Astrocyte of the cerebellum (primary cell): ENCODE measurements around the gene OSBPL1A.
"Not testable (repeated sequence)": the region's sequence is repeated elsewhere in the genome, so short reads cannot be mapped to it uniquely, and the experiment has no call there.

Experiments
- DNase-seq: peaks from one replicate; pipeline ENCODE4 v3.0.0-alpha.2; 2011; ENCODE audit warnings: low read depth
- H3K4me3 ChIP-seq: 2 replicates; pipeline ENCODE4 v1.5.1; 2011; ENCODE audit warnings: mild to moderate bottlenecking, low read depth, low read length, moderate library complexity
- in situ Hi-C: cut with HindIII; loops from 2 replicates; pipeline ENCODE4 v1.10.0; 2017; ENCODE audit warnings: low sequenced_read_pairs
- TF ChIP-seq, protein P1 (sequence below): IDR thresholded peaks from 2 replicates; pipeline ENCODE4 v1.5.1; 2012; ENCODE audit warnings: low read length, low read depth, moderate library complexity, mild to moderate bottlenecking; ENCODE audit errors: missing control alignments

The OSBPL1A gene

DNA sequence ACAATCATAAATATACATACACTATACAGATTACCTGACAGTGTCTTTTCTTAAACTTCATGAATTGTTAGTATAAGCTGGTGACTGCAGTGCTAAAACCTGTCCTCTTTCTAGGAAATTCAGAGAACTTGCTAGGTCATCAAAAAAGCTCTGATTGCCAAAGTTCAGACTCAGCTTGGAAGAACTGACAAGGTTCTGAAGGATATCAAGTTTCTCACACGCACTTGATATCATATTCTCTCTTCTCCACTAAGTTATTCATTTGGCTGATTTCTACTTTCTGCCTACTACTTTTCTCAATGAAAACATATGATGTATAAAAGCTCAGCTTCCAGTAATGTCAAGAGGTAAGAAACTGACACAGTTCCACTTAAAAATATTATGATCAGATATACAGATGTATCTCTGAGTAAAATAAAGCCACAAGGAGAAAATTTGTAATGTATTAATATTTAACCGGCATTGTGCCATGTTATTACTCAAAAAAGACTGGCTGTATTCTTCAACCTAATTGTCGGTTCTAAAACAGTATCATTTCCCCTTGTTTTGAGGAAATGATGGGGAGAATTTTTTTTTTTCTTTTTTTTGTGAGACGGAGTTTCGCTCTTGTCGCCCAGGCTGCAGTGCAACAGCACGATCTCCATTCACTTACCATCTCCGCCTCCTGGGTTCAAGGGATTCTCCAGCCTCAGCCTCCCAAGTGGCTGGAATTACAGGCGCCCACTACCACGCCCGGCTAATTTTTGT is 2.4 kb downstream of the OSBPL1A start:
- H3K4me3 ChIP-seq: no peak overlapping the region
- TF ChIP-seq, protein P1, sequence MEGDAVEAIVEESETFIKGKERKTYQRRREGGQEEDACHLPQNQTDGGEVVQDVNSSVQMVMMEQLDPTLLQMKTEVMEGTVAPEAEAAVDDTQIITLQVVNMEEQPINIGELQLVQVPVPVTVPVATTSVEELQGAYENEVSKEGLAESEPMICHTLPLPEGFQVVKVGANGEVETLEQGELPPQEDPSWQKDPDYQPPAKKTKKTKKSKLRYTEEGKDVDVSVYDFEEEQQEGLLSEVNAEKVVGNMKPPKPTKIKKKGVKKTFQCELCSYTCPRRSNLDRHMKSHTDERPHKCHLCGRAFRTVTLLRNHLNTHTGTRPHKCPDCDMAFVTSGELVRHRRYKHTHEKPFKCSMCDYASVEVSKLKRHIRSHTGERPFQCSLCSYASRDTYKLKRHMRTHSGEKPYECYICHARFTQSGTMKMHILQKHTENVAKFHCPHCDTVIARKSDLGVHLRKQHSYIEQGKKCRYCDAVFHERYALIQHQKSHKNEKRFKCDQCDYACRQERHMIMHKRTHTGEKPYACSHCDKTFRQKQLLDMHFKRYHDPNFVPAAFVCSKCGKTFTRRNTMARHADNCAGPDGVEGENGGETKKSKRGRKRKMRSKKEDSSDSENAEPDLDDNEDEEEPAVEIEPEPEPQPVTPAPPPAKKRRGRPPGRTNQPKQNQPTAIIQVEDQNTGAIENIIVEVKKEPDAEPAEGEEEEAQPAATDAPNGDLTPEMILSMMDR: no peak
- DNase-seq: no peak
- in situ Hi-C loops: no loop called here

- in situ Hi-C loops: no loop called here
- no peak for DNase-seq
- H3K4me3 ChIP-seq: no peak overlapping the region
- TF ChIP-seq, protein P1: no peak
These were observed 8.7 kb downstream of the OSBPL1A start for GRCh38 chr18:24388957-24389356.

DNA sequence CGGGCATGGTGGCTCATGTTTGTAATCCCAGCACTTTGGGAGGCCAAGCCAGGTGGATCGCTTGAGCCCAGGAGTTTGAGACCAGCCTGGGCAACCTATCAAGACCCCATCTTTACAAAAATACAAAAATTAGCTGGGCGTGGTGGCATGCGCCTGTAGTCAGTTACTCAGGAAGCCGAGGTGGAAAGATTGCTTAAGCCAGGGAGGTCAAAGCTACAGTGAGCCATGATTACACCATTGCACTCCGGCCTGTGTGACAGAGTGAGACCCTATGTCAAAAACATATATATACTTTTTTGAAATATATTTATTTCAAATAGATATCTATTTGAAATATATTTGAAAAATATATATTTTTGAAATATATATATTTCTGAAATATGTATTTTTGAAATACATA is 10.9 kb downstream of the OSBPL1A start:
- in situ Hi-C loops: no loop called here
- TF ChIP-seq, protein P1: no peak
- no peak overlapping the region for H3K4me3 ChIP-seq
- DNase-seq: no peak

- in situ Hi-C loops: loop anchor here (5.0 kb wide), 1 partner anchor 41 kb away; no protein-coding TSS in a partner anchor
- TF ChIP-seq, protein P1: no peak
- H3K4me3 ChIP-seq: no peak overlapping the region
- no peak for DNase-seq
These were observed 16.5 kb downstream of the OSBPL1A start for GRCh38 chr18:24381126-24381525.

GRCh38 chr18:24380163-24380747 is 17.4 kb downstream of the OSBPL1A start:
- no peak overlapping the region for H3K4me3 ChIP-seq
- TF ChIP-seq, protein P1: no peak
- no peak for DNase-seq
- in situ Hi-C loops: loop anchor here (5.0 kb wide), 1 partner anchor 42 kb away; no protein-coding TSS in a partner anchor

- H3K4me3 ChIP-seq: no peak overlapping the region
- TF ChIP-seq, protein P1: no peak
- no peak for DNase-seq
- in situ Hi-C loops: no loop called here
These were observed 19.0 kb downstream of the OSBPL1A start for GRCh38 chr18:24378598-24378997.

DNA sequence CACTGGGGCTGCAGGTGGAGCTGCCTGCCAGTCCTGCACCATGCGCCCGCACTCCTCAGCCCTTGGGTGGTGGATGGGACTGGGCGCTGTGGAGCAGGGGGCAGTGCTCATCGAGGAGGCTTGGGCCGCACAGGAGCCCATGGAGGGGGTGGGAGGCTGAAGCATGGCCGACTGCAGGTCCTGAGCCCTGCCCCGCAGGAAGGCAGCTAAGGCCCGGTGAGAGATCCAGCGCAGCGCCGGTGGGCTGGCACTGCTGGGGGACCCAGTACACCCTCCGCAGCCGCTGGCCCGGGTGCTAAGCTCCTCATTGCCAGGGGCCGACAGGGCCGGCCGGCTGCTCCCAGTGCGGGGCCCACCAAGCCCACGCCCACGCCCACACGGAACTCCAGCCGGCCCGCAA is 21.1 kb downstream of the OSBPL1A start:
- H3K4me3 ChIP-seq, in situ Hi-C loops, DNase-seq: not testable (repeated sequence)
